ENCODE results near the gene PEA15. TPM values are rescaled to one million over a fixed set of nuclear protein-coding genes. Genes with fewer than 3 reads are reported as not detected.

Gene PEA15
- total RNA-seq, 1 donor from 2014 or later, result 206 TPM

GRCh38 chr1:160207771-160208556 lies 2.8 kb downstream of the PEA15 start:
- no peak for DNase-seq (ENCODE audit: extremely low read depth, low read depth, low spot score)

GRCh38 chr1:160208557-160209320 lies 3.6 kb downstream of the PEA15 start:
- no peak for DNase-seq (ENCODE audit: extremely low read depth, low read depth, low spot score)

- no peak for DNase-seq (ENCODE audit: extremely low read depth, low read depth, low spot score)
Measured at GRCh38 chr1:160209321-160210046, 4.3 kb downstream of the PEA15 start.

- no peak for DNase-seq (ENCODE audit: extremely low read depth, low read depth, low spot score)
Measured at GRCh38 chr1:160210561-160210960, 5.4 kb downstream of the PEA15 start.

- no peak for DNase-seq (ENCODE audit: extremely low read depth, low read depth, low spot score)
Measured at GRCh38 chr1:160211046-160211790, 6.0 kb downstream of the PEA15 start.

- no peak for DNase-seq (ENCODE audit: extremely low read depth, low read depth, low spot score)
Measured at GRCh38 chr1:160214481-160215140, 9.4 kb downstream of the PEA15 start.

- no peak for DNase-seq (ENCODE audit: extremely low read depth, low read depth, low spot score)
Measured at GRCh38 chr1:160216301-160216700, 11.1 kb downstream of the PEA15 start.

GRCh38 chr1:160217481-160218051 lies 12.4 kb downstream of the PEA15 start:
- no peak for DNase-seq (ENCODE audit: extremely low read depth, low read depth, low spot score)

GRCh38 chr1:160219062-160219929 lies 14.1 kb downstream of the PEA15 start:
- no peak for DNase-seq (ENCODE audit: extremely low read depth, low read depth, low spot score)

GRCh38 chr1:160220301-160220700 lies 15.1 kb downstream of the PEA15 start:
- DNase-seq (ENCODE audit: extremely low read depth, low read depth, low spot score), result no peak

- DNase-seq (ENCODE audit: extremely low read depth, low read depth, low spot score), result no peak
Measured at GRCh38 chr1:160221089-160221488, 15.9 kb downstream of the PEA15 start.

GRCh38 chr1:160222546-160222945 lies 17.4 kb downstream of the PEA15 start:
- no peak for DNase-seq (ENCODE audit: extremely low read depth, low read depth, low spot score)

GRCh38 chr1:160224606-160225005 lies 19.4 kb downstream of the PEA15 start:
- no peak for DNase-seq (ENCODE audit: extremely low read depth, low read depth, low spot score)

GRCh38 chr1:160225345-160225744 lies 20.2 kb downstream of the PEA15 start:
- DNase-seq (ENCODE audit: extremely low read depth, low read depth, low spot score), result no peak

- DNase-seq (ENCODE audit: extremely low read depth, low read depth, low spot score), result no peak
Measured at GRCh38 chr1:160226623-160227022, 21.4 kb downstream of the PEA15 start.

GRCh38 chr1:160227034-160227433 lies 21.9 kb downstream of the PEA15 start:
- DNase-seq (ENCODE audit: extremely low read depth, low read depth, low spot score), result no peak

GRCh38 chr1:160227561-160227960 lies 22.4 kb downstream of the PEA15 start:
- no peak for DNase-seq (ENCODE audit: extremely low read depth, low read depth, low spot score)

- DNase-seq (ENCODE audit: extremely low read depth, low read depth, low spot score), result no peak
Measured at GRCh38 chr1:160228431-160228830, 23.2 kb downstream of the PEA15 start.

GRCh38 chr1:160232911-160233310 lies 27.7 kb downstream of the PEA15 start:
- no peak for DNase-seq (ENCODE audit: extremely low read depth, low read depth, low spot score)
